HuH-7 (cell line): ENCODE measurements around the gene RNF212B.

ENCODE experiments used
- DNase-seq: peaks from one replicate; pipeline ENCODE4 v3.0.0; 2011; ENCODE audit warnings: low spot score

Gene RNF212B

DNA sequence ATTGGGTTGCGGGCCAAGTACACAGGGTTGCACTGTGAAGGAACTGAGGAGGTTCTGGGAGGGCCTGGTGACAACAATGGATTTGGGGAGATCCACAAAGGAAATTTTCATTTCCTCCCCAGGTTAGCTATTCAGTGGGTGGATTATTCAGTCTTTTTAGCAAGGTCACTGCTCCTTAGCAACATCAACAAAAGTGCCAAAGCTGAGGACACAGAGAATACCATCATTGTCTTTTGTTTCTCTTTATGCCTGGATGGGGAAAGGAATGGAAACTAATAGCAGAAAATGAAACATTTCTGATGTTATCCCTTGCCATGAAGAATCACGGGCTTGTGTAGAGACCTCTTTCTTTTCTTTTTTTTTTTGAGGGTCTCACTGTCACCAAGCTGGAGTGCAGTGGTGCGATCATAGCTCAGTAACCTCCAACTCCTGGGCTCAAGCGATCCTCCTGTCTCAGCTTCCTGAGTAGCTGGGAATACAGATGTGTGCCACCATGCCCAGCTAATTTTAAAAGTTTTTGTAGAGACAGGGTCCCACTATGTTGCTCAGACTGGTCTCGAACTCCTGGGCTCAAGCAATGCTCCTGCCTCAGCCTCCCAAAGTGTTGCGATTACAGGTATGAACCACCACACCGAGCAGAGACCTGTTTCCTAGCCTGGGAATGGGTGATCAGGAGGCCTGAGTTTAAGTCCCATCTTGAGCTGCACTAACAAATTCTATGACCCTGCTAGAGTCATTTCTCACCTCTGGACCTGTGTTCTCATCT, 58.5 kb downstream of the RNF212B start:
- DNase-seq = no peak

DNA sequence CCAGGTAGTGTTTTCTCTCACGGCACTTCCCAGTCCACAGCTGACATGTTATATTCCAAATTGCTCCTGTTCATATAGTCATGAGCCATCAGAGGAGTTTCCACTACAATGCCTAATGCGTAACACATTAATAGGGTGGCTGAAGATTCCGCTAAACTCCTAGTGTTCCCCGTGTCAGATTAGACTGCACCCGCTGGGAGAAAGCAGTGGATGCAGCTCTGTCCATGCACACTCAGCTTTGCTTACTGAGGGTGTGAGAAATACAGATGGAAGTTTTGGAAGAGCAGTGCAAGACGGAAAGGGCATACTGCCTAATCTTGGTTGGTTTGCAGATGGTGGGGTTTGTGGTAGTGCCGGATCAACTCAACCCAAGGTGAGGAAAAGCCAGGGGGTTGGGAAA, 59.4 kb downstream of the RNF212B start:
- DNase-seq = no peak

DNA sequence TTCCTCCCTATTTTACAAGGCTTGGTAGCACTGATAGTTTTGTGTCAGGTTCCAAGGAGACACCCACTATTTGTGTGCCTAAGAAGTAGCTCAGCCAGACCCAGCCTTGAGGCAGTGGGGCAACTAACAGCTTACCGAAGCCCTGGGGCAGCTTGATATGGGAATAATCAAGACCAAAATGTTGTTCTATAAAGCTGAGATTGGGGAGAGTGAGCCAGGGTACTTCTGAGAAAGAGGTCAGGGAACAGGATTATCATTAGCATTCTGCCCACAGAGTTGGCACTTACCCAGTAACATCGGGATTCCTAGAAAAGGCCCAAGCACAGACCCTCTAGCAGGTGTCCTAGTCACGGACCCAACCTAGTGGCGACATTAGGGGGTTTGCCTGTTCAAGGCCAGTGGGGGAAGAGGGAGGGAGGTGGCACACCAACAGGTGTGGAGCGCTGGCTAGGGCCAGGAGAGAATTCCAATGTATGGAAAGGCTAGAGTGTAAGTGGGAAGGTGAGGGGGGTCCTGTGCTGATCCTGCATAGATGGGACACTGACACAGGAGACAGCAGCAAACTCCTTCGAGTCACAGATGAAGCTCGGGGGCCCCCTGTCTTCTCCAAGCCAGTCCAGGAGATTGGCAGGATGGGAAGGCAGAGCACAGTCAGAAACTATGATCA, 60.0 kb downstream of the RNF212B start:
- DNase-seq = no peak

DNA sequence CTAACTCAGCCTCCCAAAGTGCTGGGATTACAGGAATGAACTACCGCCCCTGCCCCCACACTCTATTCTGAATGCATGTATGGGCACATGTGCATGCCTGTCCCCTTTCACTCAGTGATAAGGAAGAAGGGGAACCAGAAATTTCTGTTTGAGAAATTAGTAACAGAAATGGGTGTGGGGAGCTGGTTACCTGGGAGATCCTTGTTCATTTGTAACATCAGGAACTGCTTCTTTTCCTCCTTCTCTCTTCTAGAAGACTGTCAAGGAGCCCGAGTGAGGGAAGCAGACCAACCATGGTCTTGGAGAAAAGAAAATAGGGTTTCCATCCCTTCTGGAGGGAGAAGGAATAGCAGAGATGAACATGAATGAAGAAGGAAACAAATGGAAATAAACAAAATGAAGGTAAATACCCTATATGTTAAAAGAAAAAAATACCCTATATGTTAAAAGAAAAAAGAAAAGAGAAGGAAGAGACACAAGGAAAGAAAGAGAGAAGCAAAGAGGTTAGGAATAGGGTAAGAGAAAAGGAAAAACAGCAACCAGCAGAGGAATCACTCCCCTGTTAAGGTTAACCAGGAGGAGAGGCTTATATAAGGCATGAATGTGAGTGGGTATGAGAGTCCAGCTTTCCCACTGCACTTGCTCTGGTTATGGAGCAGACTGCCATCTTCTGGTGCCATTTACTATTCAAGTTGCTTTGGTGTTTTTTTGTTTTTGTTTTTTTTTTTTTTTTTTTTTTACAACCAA, 61.6 kb downstream of the RNF212B start:
- peak; percentile 45 for DNase-seq

DNA sequence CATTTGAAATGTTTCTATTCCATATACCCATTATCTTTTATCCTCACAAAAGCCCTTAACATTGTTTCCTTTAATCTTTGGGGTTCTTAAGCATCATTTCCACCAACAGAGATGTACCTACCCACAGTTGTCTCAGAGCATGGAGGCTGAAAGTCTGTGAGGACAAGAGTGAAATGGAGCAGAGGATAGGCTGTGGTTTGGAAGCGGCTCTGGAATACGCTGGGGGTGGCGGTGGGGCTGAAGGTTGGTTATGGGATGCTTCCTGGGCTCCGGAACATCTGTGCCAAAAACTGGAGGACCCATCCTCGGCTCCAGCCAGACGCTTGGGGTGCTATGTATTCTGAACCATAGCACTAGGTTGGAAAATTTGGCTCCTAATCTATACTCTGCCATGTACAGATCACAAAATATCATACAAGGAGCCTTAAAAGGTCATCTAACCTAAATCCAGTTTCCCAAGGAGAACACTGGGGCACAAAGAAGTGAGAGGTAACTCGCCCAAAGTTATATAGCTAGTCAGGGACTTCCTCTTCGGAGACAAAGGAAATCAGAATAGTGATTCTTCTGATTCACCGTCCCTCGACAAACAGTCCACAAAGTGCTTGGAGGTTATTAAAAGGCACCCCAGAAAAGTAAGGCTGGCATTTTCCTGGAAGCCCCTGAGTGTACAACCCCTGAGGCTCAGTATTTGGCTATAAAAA, 62.4 kb downstream of the RNF212B start:
- DNase-seq = no peak

DNA sequence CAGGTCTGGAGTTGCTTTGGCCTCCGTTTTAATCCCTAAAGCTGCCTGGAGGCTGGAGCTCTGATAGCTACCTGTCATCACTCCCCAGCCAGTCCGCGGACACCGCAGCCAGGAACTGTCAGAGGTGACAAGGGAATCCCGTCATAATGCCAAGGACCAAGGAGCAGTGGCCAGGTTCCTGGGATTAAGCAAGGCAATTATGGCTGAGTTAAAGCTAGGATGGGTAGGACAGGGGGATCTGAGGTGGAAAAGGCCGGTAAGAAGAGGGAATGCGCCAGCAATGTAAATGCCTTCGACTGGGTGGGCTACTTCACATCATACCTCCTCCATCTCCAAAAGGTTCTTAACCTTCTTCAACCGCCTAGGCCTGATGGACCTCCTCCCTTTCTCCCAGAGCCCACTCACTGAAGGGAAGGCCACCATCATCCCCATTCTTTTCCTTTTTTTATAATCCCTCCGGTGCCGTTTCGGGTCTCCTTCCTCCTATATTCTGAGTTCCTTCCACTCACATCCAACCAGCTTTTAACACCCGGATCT, 63.0 kb downstream of the RNF212B start:
- peak; percentile 25 for DNase-seq

DNA sequence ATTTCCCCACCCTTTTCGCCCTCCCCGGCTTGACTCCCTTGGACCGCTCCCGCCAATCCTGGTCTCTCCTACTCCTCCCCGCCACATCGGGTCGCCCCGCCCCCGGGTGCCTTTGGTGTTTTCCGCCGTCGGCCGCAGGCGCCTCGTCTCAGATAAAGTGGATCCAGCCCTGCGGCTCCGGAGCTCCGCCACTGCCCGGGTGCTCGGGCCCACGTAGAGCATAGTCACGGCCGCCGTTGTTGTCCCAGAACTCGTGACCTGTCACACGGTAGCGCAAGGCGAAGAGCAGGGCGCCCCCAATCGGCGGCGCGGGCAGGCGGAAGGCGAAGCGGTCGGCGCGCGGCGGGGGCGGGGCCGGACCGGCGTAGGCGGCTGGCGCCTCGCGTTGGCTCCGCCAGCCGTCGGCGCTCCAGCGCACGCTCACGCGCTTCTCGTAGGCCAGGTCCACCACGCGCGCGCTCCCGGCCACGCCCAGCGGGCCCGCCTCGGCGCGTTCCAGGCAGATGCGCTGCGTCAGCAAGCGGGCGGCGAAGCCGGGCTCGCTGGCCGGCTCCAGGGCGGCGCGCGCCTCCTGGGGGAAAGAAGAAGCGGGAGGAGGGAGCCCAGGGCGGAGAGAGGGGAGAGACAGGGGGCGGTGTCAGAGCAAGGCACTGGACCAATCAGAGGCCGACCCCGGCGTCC, 63.7 kb downstream of the RNF212B start:
- peak; percentile 96 for DNase-seq

DNA sequence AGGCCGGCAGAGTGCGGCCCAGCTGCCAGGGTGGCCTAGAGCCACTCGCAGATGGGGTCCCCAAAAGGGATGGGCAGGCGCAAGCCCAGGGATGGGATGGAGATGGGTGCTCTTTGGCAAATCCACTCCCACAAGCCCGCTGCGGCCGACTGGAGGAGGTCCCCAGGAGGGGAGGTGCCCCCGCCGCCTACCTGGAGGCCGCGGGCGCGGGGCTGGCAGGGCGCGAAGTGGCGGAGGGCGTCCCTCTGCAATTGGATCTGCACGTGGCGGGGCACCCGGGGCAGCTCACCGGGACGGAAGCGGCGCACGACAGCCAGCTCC, 64.2 kb downstream of the RNF212B start:
- DNase-seq = no peak

DNA sequence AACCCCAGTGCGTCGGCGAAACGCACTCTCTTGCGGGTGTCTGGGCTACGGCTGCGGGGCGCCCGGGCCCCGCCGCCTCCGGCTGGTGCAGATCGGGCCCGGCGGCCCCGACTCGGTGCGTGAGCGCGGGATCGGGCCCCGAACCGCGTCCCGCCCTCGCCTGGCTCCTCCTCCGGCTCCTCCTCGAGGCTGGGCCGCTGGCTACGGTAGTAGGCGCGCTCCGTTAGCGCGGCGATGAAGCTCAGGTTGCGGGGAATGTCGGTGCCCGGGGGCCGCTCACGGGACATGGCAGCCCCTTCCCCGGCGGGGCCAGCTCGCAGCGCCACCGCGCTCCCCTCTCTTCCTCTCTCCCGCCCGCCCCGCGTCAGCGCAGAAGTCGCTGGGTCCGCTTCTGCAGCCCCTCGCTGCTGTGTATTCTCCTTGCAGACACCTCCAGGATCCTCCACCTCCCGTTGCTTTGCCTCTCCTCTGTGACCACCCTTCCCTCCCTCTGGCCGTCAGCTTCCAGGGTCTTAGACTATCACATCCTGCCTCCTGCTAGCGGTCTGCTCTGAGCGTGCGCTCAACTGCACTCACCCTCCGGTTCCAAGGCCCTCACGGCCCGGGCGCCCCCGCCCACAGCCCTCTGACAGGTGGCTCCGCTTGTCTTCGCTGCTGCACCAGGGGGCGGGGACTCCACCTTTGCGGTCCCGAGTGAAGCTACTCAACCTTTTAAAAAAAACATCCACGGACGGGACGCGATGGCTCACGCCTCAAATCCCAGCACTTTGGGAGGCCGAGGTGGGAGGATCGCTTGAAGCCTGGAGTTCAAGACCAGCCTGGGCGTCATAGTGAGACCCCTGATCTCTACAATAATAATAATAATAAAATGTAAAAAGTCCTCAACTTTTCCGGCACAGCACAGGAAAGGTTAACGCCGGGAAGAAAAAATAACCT, 64.8 kb downstream of the RNF212B start, which contains the start of gene PPP1R3E:
Gene PPP1R3E (minus strand): TSS at position 570 of the 936 bp plus-strand sequence. CDS start 283 bp downstream, at position 287.
- DNase-seq = peak; percentile 58

DNA sequence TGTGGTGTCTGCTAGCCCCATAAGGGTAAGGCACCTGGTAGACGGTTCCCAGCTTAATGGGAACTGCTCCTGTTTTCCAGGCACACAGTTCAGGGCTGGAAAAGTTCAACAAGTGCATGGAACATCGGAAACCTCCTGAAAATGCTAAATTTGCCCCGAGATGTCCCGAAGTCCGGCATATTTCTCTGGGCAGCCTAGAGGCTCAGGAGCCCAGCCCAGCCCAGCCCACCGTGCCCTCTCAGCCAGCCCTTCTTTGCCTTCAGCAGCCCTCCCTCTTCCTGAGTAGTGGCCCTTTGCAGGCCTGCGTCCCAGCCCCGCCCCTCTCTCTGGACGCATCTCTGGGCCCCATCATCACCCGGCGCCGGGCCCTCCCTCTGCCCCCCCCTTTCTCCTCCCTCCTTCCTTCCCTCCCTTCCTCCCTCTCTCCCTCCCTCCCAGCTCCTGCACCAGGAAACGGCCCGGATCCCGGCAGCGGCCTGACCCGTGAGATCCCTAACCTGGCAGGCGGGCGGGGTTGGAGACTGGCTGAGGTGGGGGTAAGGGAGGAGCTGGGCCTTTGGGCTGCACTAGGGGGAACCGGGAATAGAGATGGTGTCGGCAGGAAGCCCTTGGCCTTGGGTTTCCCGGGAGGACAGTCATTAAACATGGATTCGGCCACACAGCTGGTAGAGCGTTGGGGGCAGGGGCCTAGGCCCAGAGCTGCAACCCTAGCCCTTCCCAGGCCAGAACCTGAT, 68.8 kb downstream of the RNF212B start, which contains the start of gene BCL2L2:
Gene BCL2L2 (plus strand): TSS at position 422 of the 734 bp plus-strand sequence. CDS start 935 bp downstream, outside the sequence.
- peak; percentile 79 for DNase-seq

DNA sequence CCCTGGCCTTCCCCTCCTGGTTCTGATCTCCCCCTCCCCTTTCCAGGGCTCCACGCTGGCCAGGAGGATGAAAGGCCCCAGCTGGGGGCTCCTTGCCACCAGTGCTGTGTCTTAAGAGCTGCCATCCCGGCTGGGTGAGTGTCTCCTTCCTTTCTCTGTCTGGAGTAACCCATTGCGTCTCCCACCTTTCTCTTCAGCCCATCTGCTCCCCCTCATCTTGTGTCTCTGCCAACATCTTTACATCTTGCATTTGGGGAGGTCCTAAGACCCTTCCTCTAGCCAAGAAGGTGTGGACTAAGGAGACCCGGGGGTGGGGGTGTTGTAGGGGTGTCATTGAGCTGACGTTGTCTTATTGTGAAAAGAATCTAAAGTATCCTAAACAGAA, 69.4 kb downstream of the RNF212B start:
- no peak for DNase-seq

DNA sequence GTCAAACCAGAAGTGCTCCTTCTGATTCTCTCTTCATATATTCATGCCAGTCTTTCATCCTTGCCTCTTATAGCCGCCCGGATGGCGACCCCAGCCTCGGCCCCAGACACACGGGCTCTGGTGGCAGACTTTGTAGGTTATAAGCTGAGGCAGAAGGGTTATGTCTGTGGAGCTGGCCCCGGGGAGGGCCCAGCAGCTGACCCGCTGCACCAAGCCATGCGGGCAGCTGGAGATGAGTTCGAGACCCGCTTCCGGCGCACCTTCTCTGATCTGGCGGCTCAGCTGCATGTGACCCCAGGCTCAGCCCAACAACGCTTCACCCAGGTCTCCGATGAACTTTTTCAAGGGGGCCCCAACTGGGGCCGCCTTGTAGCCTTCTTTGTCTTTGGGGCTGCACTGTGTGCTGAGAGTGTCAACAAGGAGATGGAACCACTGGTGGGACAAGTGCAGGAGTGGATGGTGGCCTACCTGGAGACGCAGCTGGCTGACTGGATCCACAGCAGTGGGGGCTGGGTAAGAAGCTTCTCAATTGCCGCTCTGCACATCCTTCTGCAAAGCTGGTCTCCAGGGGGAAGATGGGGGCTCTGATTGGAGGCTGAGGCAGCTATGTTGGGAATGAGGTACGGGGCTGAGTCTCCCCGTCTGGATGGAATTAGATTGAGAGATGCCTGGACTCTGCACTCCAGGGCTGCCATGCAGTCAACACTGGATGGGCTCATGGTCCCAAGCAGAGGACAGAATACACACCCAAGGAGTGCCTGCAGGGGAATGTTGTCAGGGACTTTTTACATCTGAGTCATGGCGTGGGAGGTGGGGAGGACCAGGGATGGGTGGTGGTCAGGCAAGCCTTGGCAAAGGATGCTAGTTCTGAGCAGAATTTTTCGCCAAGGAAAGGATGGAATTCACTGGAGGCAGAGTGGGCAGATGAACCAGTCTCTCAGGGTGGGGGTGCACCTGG, 70.2 kb downstream of the RNF212B start:
- DNase-seq = no peak

DNA sequence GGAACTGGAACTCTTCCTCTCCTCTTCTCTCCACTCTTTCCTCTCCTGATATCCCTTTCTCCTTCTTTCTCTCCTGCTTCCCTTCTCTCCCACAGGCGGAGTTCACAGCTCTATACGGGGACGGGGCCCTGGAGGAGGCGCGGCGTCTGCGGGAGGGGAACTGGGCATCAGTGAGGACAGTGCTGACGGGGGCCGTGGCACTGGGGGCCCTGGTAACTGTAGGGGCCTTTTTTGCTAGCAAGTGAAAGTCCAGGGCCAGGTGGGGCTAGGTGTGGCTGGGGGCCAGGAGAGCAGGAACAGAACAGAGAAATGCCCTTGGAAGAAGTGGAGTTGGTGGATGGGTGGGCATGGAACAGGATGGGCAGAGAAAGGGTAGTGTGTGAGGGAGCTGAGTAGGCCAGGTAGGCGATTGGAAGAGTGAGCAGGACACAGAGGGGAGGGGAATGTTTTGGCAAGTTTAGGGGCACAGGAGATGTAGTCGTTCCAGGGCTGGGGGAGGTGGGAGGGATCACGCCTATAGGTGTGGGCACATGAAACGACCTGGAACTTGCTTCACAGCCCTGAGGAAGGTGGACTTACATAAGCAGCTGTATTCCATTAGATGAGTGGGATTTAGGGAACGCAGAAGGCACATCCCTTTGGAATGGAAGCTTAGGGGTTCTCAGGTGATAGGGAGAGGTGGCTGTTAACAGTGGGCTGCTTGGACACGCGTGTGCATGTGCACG, 71.1 kb downstream of the RNF212B start:
- no peak for DNase-seq

DNA sequence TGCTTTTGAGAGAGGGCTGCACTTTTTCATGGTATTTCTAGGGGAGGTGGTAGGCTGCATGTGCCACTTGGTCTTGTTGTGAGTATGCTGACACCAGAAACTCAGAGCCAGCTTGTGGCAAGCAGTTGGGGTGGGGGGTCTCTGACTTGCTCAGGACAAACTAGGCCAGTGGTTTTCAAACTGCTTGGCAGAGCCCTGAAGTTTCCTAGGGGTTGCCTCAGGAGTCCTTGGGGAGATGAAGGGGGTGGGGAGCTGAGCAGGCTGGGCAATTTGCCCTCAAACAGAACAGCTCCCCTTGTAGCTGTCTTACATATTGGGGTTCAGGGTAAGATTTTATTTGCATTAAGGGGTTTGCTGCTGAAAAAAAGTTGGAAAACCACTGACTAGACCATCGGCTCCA, 72.8 kb downstream of the RNF212B start:
- no peak for DNase-seq

DNA sequence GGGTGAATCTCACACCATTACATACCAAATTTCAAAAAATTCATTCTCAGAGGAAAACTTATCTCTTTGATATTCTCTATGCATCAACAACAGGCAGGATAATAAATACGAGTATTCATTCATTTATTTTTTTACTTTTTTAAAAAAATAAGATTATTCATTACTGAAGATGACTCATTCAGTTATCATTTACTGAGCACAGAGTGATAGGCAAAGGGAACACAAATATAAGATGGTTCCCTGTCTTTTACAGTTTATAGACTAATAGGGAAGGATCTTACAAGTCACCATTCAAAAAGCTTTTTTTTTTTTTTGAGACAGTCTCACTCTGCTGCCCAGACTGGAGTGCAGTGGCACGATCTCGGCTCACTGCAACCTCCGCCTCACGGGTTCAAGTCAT, 78.6 kb downstream of the RNF212B start:
- no peak for DNase-seq

DNA sequence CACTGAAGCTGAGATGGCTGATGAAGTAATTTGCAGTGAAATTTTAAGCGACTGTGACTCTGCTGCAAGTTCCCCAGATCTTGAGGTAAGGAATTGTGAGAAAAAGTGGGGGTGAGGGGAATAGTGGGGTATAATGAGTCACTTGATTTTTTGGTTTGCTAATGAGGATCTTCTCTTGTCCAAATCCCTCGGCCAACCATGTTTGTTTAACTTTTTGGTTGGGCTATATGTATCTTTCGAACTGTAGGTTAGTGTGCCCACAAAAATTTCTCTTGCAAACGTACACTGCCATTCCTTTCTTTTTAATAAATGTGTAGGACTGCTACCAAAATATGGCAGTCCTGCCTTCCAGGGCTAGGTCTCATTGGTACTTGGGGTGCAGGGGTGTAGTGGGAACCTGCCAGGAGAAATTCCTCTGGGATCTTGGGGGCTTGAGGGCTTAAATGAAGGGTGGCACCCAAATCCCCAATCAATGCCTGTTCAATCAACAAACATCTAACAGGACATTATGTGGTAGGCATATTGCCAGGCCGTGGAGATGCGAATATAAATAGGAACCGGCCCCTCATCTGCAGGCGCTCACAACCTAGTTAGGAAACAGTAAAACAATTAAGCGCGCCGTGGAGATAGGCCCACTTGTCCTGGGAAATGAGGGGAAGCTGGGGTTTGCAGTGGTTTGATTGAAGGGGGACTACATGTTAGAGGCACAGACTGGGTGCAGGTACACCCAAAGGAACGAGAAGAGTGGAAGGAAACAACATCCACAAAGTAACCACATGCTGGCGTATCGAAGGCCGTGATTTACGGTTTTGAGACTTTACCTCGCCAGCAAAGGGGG, 82.2 kb downstream of the RNF212B start:
- no peak for DNase-seq
